GM18520 (cell line): ENCODE measurements around the gene USP24.
"Not testable (repeated sequence)": the region's sequence is repeated elsewhere in the genome, so short reads cannot be mapped to it uniquely, and the experiment has no call there.

Source experiments
- ATAC-seq: cut with Tn5 transposase; IDR thresholded peaks from one replicate; pipeline ENCODE4 v1.9.1; 2021; ENCODE audit not compliant: unreplicated experiment

The USP24 gene

DNA sequence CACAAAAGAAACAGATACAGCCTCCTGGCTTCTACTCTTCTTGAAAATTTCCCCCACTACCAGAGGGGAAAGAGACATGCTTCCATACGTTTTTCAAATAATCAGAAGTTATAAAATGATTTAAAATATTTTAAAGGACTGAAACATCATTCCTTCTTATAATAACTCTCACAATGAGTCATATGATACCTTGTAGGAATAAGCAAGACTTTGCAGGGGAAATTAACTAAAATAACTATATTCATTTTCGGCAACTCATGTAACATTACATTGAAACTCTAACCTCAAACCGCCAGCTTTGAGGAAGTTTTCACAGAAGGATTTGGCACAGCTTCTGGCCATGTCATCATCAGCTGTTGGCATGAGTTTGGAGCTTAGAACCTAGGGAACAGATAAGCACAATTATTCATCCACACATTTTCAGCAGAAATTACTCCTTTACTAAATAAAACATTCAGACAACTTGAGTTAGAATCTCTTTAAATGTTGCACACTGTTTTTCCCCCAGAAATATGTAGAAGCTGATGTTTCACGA lies 85.9 kb downstream of the USP24 start:
- ATAC-seq = no peak

DNA sequence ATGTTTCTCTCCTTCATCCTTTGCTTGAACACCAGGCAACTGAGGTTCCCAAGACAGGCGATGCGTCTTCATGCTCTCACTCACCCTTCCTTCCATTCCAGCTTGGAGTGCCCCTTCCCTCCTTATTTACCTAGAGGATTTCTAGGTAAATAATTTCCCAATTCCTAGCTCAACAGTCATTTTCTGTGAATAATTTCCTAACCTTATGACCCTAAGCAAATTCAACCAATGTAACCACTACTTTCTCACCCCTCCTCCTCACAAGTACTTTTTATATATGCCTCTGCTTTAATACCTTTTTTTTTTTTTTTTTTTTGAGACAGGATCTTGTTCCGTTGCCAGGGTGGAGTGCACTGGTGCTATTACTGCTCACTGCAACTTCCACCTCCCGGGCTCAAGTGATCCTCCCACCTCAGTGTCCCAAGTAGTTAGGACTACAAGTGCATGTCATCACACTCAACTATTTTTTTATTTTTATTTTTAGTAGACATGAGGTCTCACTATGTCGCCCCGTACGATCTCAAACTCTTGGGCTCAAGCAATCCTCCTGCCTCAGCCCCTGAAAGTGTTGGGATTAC lies 86.7 kb downstream of the USP24 start:
- ATAC-seq = no peak

DNA sequence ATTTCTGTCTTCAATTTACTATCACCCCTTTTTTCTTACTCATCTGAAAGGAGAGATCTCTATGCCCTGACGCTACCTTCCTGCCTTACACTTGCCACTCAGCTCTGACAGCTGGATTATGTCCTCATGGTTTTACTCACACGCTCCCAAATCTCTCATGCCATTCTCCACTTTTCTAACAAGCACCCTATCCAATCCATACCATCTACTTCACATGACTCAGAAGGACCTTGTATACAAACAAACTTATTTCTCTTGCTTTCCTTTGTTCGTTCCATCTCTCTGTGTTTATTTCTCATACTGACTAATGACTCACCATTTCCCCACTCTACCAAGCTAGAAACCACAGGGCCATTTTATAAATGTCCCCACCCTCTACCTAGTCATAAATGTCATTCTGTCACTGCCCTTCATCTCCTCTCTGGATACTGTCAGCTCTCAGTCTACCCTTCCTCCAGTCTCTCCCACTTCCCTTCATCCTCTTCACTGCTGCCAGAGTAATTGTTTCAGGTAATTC lies 87.3 kb downstream of the USP24 start:
- peak; percentile 71 for ATAC-seq

- no peak for ATAC-seq
These were observed 90.7 kb downstream of the USP24 start for GRCh38 chr1:55124470-55124869.

DNA sequence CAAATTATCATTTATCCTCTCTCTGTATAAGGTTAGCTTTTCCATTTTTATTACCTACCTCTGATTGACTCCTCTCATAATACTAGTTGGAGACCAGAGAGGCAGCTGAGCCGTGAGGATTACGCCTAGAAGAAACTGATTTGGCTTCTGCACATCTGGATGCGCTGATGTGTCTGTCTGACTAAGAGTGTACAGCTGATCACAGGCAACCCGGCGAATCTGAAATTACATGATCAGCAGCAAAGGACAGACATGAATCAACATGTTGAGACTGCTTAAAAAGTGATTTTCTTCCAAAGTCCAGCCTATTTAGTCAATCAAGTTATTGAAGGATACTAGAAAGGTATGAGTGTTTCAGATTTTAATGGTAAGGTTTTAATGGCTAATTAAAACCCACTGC lies 94.6 kb downstream of the USP24 start:
- ATAC-seq = no peak

- no peak for ATAC-seq
These were observed 96.4 kb downstream of the USP24 start for GRCh38 chr1:55118651-55119329.

GRCh38 chr1:55117941-55118340 lies 97.2 kb downstream of the USP24 start:
- no peak for ATAC-seq

GRCh38 chr1:55109005-55109404 lies 106.2 kb downstream of the USP24 start:
- not testable (repeated sequence) for ATAC-seq

GRCh38 chr1:55107101-55107500 lies 108.1 kb downstream of the USP24 start:
- ATAC-seq = no peak

GRCh38 chr1:55103891-55104290 lies 111.3 kb downstream of the USP24 start:
- no peak for ATAC-seq

DNA sequence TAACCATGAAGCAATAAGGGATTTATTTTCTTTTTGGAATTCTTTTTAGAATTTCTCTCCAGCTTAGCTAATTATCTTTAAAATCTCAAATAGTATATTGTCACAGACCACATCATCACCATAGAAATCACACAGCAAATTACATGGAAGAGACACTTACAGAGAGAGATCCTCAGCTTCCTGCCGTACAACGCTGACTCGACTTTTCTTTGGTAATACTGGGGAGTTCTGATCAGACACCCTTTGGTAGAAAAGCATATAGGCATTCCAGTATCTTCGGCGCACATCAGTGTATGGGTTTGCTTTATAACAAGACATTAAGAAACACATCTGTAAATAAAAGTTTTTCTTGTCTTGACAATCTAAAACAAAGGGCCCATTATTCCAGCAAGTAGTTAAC lies 120.1 kb downstream of the USP24 start:
- ATAC-seq = no peak

DNA sequence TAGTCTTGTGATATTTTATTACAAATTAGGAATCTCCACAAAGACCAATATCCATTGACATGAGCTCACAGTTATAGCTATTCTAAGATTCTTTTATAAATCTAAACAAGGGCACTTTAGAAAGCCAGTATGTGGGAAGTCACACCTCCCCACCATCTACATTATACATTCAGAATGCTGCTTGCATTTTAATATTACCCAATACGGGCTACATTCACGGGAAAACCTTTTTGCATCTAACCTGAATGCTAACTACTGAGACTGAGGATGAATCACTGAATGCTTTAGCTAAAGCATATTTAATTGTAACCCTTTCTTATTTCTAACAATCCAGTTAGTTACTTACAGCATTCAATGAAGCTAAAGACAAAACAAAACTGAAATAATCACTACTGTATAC lies 122.7 kb downstream of the USP24 start:
- no peak for ATAC-seq

DNA sequence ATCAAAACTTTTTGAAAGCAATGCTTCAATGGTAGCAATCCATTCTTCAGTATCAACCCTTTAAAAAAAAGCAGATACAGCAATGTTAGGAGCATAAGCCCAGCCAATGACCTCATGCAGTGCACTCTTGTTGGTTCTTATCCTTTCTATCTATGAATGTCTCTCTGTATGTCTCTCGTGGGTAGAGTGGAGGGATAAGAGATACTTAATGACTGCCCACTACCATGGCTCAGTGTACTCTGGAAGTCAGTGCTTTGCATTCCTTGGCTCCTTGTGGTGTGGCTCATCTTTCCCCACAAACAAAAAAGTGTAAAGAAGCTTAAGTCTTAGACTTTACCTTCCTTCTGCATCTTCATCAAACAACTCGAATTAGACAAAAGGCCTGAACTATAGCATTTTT lies 125.5 kb downstream of the USP24 start:
- ATAC-seq = no peak

GRCh38 chr1:55088413-55088812 lies 126.8 kb downstream of the USP24 start:
- no peak for ATAC-seq

GRCh38 chr1:55087439-55087838 lies 127.7 kb downstream of the USP24 start:
- no peak for ATAC-seq

GRCh38 chr1:55084257-55084656 lies 130.9 kb downstream of the USP24 start:
- no peak for ATAC-seq

GRCh38 chr1:55081905-55082296 lies 133.3 kb downstream of the USP24 start:
- ATAC-seq = no peak

- ATAC-seq = no peak
These were observed 133.8 kb downstream of the USP24 start for GRCh38 chr1:55081188-55081904.

GRCh38 chr1:55079651-55080050 lies 135.5 kb downstream of the USP24 start:
- ATAC-seq = no peak

GRCh38 chr1:55078470-55078869 lies 136.7 kb downstream of the USP24 start:
- ATAC-seq = no peak

GRCh38 chr1:55076356-55076755 lies 138.8 kb downstream of the USP24 start:
- no peak for ATAC-seq

GRCh38 chr1:55074455-55074854 lies 140.7 kb downstream of the USP24 start:
- no peak for ATAC-seq
